DOHH2 (cell line): ENCODE data around the gene TAS2R46.

Experiments
- H3F3A ChIP-seq: fragments of 200-600 bp; sonication (generic), shearing (Covaris generic); 2 replicates; pipeline ENCODE4 v1.6.0; 2016; ENCODE audit warnings: antibody characterized with exemption, mild to moderate bottlenecking; ENCODE audit not compliant: control insufficient read depth, insufficient read depth
- H3K27ac ChIP-seq: fragments of 200-600 bp; sonication (generic); 2 replicates; pipeline ENCODE4 v1.5.1; 2014; ENCODE audit warnings: low read depth, mild to moderate bottlenecking, low read length, moderate library complexity
- H3K27me3 ChIP-seq: fragments of 200-600 bp; sonication (generic); 2 replicates; pipeline ENCODE4 v1.6.1; 2014; ENCODE audit warnings: mild to moderate bottlenecking, low read length, mixed read lengths; ENCODE audit not compliant: control insufficient read depth
- H3K36me3 ChIP-seq: fragments of 200-600 bp; sonication (generic); 2 replicates; pipeline ENCODE4 v1.6.1; 2014; ENCODE audit warnings: mild to moderate bottlenecking, low read length, moderate library complexity, mixed read lengths; ENCODE audit not compliant: control insufficient read depth
- H3K4me1 ChIP-seq: fragments of 200-600 bp; sonication (generic); 2 replicates; pipeline ENCODE4 v1.6.1; 2014; ENCODE audit warnings: mild to moderate bottlenecking, low read length, mixed read lengths; ENCODE audit not compliant: control insufficient read depth
- H3K4me2 ChIP-seq: fragments of 200-600 bp; sonication (generic); 2 replicates; pipeline ENCODE4 v1.6.0; 2014; ENCODE audit warnings: mild to moderate bottlenecking, low read length, moderate library complexity
- H3K4me3 ChIP-seq: fragments of 200-600 bp; sonication (generic); 2 replicates; pipeline ENCODE4 v1.5.1; 2014; ENCODE audit warnings: mild to moderate bottlenecking, low read length, mixed read lengths
- H3K79me2 ChIP-seq: fragments of 200-600 bp; sonication (generic); 2 replicates; pipeline ENCODE4 v1.6.1; 2014; ENCODE audit warnings: mild to moderate bottlenecking, low read length, mixed read lengths; ENCODE audit not compliant: control insufficient read depth
- H3K9me2 ChIP-seq: fragments of 200-600 bp; sonication (generic); replicated peaks from 2 replicates; pipeline ENCODE4 v1.6.1; 2014; ENCODE audit warnings: mild to moderate bottlenecking, low read length, mixed read lengths; ENCODE audit not compliant: control insufficient read depth
- H3K9me3 ChIP-seq: fragments of 200-600 bp; sonication (generic); 2 replicates; pipeline ENCODE4 v1.6.1; 2014; ENCODE audit warnings: antibody characterized with exemption, low read length, mixed read lengths; ENCODE audit not compliant: control insufficient read depth, insufficient read depth
- H4K20me1 ChIP-seq: fragments of 200-600 bp; sonication (generic); 2 replicates; pipeline ENCODE4 v1.6.0; 2014; ENCODE audit warnings: low read depth, mild to moderate bottlenecking, antibody characterized with exemption, low read length, moderate library complexity; ENCODE audit not compliant: control insufficient read depth, insufficient read depth
- EZH2phosphoT487 ChIP-seq: fragments of 200-600 bp; sonication (generic); IDR thresholded peaks from 2 replicates; pipeline ENCODE4 v1.6.1; 2017; ENCODE audit warnings: borderline replicate concordance, mild to moderate bottlenecking, antibody characterized with exemption, low read length, moderate library complexity, mixed read lengths
- TF ChIP-seq, protein P1 (sequence below): fragments of 200-600 bp; sonication (generic); IDR thresholded peaks from one replicate; pipeline ENCODE4 v1.5.1; 2014; ENCODE audit warnings: antibody characterized with exemption, mild to moderate bottlenecking, low read depth, low read length; ENCODE audit not compliant: poor library complexity, severe bottlenecking

The TAS2R46 gene

DNA sequence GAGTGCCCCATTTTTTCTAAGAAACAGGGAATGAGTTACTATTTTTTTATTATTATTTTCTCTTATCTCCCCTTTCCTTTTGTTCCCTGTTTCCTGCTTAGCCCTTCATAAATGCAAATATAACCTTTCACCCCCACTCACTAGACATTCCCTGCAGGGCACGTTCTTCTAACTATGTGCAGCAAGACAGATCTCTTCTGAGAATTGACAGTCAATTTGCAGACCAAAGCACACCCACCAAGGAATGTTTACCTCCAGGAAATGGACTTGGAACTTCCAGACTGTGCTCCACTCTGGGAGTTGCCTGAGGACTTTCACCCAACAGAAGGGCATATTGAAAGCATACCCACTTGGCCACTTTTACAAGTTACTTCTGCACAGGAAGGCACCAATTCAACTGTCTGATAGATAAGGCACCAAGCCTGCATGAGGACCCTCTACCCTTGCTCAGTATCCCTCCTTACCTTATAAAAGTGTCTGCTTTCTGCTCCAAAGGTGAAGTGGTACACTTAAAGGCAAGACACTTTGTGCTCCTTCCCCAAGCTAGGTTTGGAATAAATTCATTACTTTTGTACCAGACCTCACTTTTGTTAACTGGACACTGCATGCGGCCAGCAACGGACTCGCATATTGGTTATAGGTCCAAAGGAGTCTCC is 46.2 kb downstream of the TAS2R46 start:
- H3K4me3 ChIP-seq = no peak overlapping the region
- no peaks in the 10 kb centered on the region for H3K9me3 ChIP-seq
- no peaks in the 10 kb centered on the region for H3F3A ChIP-seq
- no peak overlapping the region for H3K27ac ChIP-seq
- no peaks in the 10 kb centered on the region for H3K27me3 ChIP-seq
- no peaks in the 10 kb centered on the region for H4K20me1 ChIP-seq
- no peaks in the 10 kb centered on the region for H3K4me1 ChIP-seq
- H3K9me2 ChIP-seq = no peaks in the 10 kb centered on the region
- no peaks in the 10 kb centered on the region for H3K36me3 ChIP-seq
- no peak overlapping the region for H3K4me2 ChIP-seq
- no peak for TF ChIP-seq EZH2phosphoT487
- TF ChIP-seq, protein P1, sequence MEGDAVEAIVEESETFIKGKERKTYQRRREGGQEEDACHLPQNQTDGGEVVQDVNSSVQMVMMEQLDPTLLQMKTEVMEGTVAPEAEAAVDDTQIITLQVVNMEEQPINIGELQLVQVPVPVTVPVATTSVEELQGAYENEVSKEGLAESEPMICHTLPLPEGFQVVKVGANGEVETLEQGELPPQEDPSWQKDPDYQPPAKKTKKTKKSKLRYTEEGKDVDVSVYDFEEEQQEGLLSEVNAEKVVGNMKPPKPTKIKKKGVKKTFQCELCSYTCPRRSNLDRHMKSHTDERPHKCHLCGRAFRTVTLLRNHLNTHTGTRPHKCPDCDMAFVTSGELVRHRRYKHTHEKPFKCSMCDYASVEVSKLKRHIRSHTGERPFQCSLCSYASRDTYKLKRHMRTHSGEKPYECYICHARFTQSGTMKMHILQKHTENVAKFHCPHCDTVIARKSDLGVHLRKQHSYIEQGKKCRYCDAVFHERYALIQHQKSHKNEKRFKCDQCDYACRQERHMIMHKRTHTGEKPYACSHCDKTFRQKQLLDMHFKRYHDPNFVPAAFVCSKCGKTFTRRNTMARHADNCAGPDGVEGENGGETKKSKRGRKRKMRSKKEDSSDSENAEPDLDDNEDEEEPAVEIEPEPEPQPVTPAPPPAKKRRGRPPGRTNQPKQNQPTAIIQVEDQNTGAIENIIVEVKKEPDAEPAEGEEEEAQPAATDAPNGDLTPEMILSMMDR = no peak
- no peaks in the 10 kb centered on the region for H3K79me2 ChIP-seq

DNA sequence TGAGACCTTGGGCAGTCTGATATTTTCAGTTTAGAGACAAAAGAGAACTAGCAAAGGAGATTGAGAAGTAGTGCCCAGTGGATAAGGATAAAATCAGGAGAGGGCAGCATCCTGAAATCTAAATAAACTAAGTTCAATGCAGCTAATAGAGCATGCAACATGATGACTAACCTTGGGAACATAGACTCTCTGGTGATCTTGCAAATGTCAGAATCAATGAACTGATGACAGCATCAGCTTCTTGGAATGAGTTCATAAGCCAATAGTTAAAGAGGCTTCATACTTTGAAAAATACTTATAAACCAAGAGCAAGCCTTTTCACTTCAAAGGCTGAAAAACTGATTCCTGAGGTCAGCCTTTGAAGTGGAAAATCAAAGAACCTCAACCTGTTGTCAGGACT is 47.9 kb downstream of the TAS2R46 start:
- Histone ChIP-seq H4K20me1 (no peaks in the 10 kb centered on the region), H3K27ac (no peak overlapping the region), H3K27me3 (no peaks in the 10 kb centered on the region), H3K36me3 (no peaks in the 10 kb centered on the region), H3K4me2 (no peak overlapping the region), H3F3A (no peaks in the 10 kb centered on the region), H3K9me3 (no peaks in the 10 kb centered on the region), H3K4me1 (no peaks in the 10 kb centered on the region), H3K9me2 (no peaks in the 10 kb centered on the region), H3K79me2 (no peaks in the 10 kb centered on the region), H3K4me3 (no peak overlapping the region)
- no peak for TF ChIP-seq EZH2phosphoT487
